ENCODE measurements around the gene ALOX12.
A peak's percentile ranks its signal among the peaks of the same experiment; 100 is the strongest.

Gene ALOX12

DNA sequence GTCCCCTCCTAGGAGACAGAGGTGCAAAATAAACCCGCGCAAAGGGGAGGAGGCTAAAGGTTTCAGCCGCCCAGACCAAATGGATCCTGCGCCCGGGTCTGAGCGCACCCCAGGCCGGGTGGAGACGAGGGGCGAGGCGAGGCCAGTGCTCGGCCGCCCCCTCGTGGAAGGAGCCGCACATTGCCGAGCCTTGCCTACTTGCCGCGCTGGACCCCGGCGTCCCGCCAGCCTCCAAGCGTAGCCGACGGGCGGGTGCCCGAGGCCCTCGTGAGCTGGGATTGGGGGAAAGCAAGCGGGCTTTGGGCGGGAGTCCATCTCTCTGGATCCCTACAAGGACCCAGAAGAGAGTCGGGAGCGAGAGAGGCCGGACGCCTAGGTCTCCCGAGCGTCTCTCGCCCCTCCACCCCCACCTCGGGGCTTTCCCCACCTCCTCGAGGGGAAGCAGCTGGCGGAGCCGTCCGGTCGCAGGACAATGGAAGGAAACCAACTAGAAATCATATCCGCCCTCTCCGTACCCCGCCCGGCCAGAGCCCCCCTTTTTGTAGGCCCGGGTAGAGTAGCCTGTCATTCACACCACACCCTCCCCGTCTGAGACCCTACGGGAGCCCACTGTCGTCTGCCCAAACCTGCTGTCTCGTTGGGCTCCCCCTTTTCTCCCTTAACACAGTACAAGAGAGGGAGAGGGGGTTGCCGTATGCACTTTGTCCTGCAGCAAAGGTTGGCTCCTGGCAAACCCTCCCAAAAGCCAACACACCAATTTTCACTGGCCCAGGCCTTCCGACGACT is 26.3 kb downstream of the ALOX12 start:
- DNase-seq (ENCODE audit: low read depth in 2 of 2) = no peak

DNA sequence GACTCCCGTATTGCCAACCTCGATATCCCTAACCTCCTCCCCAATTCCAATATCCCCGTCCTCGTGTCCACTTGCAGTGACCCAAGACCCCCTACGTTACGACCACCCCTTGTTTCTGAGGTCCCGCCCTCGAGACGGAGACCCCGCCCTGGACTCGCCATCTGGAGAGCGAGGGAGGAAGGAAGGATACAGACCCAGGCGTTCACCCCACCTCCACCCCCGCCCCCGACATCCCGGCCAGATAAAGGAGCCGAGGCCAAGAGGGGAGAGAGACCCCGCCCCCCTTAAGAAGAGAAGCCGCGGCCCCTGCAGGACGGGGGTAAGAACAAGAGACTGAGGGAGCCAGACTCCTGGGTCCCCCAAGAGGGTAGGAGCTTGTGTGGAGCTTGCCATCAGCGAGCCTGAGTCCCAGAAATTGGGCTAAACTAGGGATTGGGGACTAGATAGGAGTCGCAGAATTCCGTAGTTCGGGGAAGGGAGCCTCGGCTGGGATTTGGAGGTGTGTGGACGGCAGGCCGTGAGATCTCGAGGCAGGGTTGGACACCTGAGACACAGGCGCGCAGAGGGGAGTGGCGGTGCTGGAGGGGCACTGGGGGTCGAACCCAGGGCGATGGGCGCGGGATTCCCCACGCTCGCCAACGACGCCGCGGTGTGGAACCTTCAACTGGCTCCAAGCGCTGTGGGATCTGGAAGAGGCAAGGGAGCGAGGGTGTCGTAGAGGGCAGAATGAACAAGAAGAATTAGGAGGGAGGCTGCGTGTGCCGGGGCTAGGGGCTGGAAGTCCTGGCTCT is 27.1 kb downstream of the ALOX12 start, which contains the start of gene BCL6B:
BCL6B (plus strand) TSS at position 270 of the 791 bp plus-strand sequence. CDS start 622 bp downstream, outside the sequence.
- no peak for DNase-seq (ENCODE audit: low read depth in 2 of 2)

DNA sequence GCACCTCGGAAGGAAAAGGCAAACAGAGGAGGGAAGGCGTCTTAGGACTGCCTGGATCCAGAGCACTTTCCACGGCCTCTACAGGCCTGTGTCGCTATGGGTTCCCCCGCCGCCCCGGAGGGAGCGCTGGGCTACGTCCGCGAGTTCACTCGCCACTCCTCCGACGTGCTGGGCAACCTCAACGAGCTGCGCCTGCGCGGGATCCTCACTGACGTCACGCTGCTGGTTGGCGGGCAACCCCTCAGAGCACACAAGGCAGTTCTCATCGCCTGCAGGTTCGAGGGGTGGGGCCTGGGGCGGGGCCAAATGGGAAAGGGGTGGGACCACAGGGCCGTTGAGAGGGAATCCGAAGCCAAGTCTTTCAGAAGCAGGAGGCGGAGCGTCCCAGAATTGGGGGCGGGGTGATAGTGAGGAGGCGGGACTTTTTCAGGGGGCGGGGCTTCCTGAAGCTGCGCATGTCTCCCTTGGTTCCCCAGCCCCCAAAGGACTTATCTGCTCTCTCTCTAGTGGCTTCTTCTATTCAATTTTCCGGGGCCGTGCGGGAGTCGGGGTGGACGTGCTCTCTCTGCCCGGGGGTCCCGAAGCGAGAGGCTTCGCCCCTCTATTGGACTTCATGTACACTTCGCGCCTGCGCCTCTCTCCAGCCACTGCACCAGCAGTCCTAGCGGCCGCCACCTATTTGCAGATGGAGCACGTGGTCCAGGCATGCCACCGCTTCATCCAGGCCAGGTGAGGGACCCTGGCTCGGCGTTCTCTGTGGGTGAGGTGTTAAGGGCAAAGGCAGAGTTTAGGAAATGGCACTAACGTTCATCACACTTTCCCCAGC is 27.9 kb downstream of the ALOX12 start:
- DNase-seq (ENCODE audit: low read depth in 2 of 2) = peak in 1 of 2 experiments; percentile 45

DNA sequence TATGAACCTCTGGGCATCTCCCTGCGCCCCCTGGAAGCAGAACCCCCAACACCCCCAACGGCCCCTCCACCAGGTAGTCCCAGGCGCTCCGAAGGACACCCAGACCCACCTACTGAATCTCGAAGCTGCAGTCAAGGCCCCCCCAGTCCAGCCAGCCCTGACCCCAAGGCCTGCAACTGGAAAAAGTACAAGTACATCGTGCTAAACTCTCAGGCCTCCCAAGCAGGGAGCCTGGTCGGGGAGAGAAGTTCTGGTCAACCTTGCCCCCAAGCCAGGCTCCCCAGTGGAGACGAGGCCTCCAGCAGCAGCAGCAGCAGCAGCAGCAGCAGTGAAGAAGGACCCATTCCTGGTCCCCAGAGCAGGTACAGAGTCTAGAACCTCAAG is 28.5 kb downstream of the ALOX12 start:
- no peak for DNase-seq (ENCODE audit: low read depth in 2 of 2)

DNA sequence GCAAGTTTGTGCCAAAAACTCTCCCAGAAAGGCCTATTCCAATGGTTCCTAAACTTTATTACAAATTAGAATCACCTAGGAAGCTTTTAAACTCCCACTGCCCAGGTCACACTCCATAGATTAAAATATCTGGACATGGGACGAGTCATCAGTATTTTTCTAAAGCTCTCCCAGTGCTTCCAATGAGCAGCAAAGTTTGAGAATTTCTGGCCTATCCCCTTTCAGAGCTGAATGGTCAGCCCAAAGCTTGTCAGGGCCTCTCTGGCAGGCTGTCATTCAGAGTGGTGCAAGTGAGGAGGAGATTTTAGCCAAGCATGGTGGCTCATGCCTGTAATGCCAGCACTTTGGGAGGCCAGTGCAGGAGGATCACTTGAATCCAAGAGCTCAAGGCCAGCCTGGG is 29.4 kb downstream of the ALOX12 start:
- no peak for DNase-seq (ENCODE audit: low read depth in 2 of 2)

DNA sequence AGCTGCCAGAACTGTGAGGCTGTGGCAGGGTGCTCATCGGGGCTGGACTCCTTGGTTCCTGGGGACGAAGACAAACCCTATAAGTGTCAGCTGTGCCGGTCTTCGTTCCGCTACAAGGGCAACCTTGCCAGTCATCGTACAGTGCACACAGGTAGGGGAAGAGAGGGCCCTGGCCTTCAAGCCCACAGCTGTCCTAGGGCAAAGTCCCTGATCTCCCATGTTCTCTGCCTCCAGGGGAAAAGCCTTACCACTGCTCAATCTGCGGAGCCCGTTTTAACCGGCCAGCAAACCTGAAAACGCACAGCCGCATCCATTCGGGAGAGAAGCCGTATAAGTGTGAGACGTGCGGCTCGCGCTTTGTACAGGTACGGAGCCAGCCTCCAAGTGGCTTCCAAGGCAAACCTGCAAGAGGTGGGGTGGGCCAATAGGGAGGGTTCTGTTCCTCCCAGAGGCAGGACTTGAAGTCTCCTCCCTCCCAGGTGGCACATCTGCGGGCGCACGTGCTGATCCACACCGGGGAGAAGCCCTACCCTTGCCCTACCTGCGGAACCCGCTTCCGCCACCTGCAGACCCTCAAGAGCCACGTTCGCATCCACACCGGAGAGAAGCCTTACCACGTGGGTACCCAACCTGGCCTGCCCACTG is 30.7 kb downstream of the ALOX12 start:
- no peak for DNase-seq (ENCODE audit: low read depth in 2 of 2)

DNA sequence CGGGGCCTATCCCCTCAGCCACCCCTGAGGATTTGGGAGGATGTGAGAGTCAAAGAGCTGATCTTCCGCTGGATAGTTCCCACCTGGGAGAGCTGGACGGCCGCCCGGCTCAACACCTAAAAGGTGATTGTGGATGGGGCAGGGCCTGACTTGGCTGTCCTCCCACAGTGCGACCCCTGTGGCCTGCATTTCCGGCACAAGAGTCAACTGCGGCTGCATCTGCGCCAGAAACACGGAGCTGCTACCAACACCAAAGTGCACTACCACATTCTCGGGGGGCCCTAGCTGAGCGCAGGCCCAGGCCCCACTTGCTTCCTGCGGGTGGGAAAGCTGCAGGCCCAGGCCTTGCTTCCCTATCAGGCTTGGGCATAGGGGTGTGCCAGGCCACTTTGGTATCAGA is 31.5 kb downstream of the ALOX12 start:
- DNase-seq (ENCODE audit: low read depth in 2 of 2) = no peak

DNA sequence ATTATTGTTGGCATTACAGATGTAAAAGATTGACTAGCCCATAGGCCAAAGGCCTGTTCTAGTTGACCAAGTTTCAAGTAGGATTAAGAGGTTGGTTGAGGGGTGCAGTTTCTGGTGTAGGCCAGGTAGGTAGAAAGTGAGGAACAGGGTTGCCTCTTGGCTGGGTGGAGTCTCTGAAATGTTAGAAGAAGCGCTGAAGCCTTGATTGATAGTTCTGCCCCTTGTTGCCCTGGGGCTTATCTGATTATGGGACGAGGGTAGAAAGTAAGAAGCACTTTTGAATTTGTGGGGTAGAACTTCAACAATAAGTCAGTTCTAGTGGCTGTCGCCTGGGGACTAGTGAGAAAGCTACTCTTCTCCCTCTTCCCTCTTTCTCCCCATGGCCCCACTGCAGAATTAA is 33.2 kb downstream of the ALOX12 start:
- no peak for DNase-seq (ENCODE audit: low read depth in 2 of 2)

DNA sequence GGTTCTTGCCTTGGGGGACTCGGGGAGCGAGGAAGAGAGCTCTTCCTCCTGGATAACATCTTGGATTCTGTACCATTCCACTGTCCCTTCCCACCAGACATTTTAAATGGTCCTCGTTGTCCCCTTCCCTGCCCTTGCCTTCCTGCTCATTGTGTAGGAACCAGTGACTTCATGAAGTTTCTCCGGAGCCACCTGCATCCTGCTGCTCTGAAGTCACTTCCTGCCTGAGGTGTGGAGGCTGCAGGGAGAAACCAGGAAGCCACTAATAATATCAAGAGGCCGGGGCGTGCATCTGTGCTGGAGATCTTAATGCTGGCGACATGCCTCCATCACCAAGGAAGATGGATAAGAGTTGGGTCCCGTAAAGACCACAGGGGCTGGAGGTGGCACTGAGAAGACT is 33.8 kb downstream of the ALOX12 start:
- DNase-seq (ENCODE audit: low read depth in 2 of 2) = no peak

DNA sequence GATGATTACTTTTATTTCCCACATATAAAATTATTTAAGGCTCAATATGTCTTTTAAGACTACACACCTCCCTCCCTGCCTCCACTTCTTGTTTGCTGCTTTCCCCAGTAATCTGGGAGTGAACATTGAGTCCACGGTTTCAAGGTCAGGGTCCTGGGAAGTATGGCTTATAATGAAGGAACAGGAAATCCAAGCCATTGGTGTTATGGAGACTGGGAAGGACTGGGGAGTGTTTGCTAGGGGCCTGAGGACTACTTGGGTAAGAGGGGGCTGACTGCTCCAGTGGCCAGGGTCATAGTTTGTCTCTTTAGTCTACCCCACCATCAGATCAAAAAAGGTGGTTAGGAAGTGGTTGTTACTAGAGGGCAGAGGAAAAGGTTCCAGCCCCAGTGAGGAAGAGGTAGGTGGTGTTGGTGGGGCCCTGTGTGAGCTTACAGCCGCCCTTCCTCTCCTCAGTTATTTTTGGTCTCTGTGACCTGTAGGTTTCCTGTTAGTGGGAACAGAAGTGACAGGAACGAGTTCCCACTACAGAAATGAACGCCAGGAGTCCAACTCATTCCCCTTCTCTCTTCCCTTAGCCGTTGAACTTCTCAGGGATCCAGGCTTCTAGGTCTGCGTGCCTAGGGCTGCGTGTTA is 39.2 kb downstream of the ALOX12 start:
- DNase-seq (ENCODE audit: low read depth in 2 of 2) = no peak

DNA sequence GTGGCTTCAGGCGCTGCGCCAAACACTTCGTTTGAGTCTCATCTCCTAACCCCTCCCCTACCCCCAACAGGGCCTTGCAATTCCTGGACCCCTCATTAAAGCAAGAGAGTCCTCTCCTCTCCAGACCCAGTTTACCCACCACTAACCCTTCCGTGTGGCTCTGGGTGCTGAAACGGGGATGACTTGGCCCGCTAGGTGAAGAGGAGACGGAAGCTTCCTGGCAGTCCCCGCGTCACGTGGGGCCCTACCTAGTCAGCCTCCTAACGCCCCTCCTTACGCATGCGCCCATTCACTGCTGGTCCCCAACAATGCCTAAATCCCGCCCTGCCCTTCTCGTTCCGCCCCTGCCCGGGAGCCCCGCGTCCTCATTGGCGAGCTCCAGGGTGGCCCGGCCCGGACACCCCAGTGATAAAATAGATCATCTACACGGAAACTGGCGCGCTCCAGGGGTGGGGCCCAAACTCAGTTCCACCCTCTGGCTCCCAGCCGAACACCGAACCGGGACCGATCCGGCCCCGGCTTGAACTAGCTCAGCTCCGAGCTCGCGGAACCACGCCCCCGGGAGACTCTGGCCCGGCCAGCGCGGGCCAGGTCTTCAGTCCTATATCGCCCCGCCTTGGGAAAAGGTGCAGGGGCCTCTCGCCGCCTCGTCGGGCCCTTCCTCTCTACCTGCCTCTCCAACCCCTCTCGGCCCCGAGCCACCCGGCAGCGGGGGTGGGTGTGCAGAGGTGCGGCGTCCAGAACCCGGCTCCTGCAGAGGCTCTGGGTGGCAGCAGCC is 39.9 kb downstream of the ALOX12 start, which contains the start of gene SLC16A13:
SLC16A13 (plus strand) TSS at position 425 of the 778 bp plus-strand sequence. CDS start 368 bp downstream, outside the sequence.
- peak; percentile 86 to 87 for DNase-seq (ENCODE audit: low read depth in 2 of 2)

DNA sequence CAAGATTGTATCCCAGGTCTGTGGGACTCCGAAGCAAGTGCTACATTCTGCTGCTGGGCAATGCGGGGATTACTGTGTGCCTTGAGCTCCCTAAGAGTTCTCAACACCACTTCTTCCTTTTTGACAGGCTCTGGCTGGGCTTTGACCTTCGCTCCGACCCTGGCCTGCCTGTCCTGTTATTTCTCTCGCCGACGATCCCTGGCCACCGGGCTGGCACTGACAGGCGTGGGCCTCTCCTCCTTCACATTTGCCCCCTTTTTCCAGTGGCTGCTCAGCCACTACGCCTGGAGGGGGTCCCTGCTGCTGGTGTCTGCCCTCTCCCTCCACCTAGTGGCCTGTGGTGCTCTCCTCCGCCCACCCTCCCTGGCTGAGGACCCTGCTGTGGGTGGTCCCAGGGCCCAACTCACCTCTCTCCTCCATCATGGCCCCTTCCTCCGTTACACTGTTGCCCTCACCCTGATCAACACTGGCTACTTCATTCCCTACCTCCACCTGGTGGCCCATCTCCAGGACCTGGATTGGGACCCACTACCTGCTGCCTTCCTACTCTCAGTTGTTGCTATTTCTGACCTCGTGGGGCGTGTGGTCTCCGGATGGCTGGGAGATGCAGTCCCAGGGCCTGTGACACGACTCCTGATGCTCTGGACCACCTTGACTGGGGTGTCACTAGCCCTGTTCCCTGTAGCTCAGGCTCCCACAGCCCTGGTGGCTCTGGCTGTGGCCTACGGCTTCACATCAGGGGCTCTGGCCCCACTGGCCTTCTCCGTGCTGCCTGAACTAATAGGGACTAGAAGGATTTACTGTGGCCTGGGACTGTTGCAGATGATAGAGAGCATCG is 42.4 kb downstream of the ALOX12 start:
- DNase-seq (ENCODE audit: low read depth in 2 of 2) = no peak

DNA sequence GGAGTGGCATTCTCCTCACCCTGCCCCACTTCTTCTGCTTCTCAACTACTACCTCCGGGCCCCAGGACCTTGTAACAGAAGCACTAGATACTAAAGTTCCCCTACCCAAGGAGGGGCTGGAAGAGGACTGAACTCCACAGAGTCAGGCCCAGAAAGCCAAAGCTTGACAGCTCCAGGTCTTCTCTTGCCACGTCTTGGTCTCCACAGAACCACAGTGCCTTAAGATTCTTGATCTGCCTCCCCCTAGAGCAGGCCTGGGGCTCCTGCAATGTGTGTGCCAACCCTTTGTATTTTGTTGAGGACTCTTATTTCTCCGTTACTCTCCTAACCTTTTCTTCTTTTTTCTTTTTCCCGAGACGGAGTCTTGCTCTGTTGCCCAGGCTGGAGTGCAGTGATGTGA is 44.0 kb downstream of the ALOX12 start:
- no peak for DNase-seq (ENCODE audit: low read depth in 2 of 2)

DNA sequence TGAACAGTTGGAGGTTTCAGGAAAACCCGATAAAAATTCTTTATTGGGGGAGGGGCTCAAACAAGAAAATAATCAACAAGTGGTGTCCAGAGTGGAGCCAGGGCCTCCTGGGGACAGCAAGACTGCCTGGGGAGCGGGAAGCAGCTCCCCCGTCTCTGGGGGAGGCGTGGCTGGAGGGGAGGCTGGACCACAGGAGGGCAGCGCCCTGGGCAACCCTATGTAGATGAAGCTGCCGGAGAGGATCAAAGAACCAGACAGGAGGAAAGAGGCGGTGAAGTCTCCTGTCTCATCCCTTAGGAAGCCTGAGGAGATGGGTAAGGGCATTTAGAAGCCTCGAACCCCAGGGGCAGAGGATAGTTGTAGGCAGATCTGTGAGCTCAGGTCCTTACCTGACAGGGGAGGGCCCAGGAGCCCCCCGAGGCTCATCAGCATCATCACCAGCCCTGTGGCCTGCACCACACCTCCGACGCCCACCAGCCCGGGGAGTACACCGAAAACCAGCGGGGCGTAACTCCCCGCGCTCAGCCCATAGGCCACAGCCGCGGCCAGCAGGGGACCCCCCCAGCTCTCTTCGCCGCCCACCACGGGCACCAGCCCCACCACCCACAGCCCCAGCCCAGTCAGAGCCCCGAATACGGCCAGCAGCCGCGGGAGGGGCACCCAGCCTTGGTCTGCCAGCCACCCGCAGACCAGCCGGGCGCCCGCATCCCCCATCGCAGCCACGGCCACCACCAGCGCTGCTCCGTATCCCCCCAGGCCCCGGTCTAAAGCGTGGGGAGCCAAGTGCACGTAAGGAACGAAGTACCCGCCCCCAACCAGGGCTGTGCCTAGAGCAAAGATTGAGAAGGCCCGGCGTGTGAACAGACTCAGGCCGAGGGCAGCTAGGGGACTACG is 46.0 kb downstream of the ALOX12 start:
- DNase-seq (ENCODE audit: low read depth in 2 of 2) = no peak

DNA sequence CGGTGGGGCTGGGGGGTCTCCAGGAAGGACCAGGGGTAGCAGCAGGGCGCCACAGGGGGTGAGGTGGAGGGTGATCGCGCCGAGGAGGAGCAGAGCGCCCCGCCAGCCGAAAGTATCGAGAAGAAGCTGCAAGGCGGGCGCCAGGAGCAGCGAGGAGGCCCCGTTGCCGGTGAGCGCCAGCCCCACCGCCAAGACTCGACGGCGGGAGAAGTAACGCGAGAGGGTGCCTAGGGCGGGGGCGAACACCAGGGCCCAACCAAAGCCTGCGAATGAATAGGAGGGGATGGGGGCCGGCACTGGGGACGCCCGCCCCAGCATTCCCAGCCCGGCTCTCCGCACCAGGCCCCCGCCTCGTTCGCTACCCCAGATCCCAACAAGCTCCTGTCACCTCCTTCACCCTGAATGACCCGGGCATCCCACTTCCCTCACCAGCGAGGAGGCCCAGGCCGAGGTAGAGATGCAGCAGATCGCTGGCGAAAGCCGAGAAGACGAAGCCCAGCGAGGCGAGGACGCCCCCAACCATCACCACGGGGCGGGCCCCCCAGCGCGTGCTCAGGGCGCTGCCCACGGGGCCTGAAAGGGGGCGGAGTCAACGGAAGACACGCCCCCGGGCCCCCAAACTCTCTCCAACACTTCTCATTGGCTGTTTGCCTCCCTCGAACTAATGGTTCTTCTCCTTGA is 46.8 kb downstream of the ALOX12 start:
- DNase-seq (ENCODE audit: low read depth in 2 of 2) = no peak

DNA sequence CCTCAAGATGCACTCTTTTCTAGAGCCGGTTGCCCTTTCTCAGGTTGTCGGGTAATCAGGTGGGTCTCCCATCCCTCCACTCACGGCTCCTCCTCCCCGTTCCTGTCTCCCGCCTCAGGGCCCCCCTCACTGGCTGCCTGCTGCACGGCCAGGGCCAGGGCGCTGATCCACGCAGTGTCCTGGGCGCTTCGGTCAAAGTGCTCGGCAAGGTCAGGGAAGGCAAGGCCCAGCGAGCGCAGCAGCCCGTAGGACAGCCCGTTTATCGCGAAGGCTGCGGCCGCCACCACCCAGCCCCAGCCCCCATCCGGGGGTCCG is 47.3 kb downstream of the ALOX12 start:
- no peak for DNase-seq (ENCODE audit: low read depth in 2 of 2)

DNA sequence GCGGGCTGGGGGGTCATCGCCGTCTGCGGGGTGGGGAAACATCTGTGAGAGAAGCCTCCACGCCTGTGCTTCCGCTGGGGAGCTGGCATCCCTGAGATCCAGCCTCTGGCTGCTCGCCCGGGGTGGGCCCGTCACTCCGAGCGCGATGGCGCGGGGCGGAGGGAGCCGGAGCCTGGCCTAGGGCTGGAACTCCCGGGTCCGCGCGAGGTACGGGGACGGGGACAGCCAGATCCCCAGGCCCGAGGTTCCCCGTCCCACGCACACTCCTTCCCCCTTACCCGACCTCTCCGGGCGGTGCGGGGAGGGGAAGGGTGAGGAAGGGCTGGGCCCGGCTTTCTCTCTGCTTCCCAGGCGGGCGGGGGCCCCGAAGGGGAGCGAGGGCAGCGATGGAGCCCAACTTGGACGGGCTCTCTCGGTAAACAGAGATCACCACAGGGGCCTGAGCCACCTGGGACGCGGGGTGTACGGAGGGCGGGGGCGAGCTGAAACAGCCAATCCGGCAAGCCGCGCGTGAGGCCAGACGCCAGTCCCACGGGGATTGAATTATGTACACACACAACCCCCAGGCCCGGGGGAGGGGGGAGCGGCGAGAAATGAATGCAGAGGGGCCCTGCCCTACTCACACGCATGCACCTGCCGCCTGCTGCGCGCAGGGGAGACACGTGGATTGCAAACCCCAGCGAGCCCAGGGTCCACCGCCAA is 47.8 kb downstream of the ALOX12 start, which contains the start of gene SLC16A11:
SLC16A11 (minus strand) TSS at position 596 of the 702 bp plus-strand sequence; CDS start at position 17, 579 bp downstream.
- DNase-seq (ENCODE audit: low read depth in 2 of 2) = no peak

All from fibroblast of skin of left biceps (primary cell).